NCI-H2029 treated with DMSO at 0.1 percent for 48 hours (cell line): ENCODE data around the gene STK35.

Experiments used
- DNase-seq: peaks from one replicate; lab custom pipeline; 2025; lab: John Stamatoyannopoulos, UW

Gene STK35

GRCh38 chr20:2104236-2104635, 2.6 kb downstream of the STK35 start:
- no peak for DNase-seq

GRCh38 chr20:2108498-2108897, 6.9 kb downstream of the STK35 start:
- DNase-seq, result no peak

- DNase-seq, result no peak
Observed at GRCh38 chr20:2108987-2109386, 7.4 kb downstream of the STK35 start.

GRCh38 chr20:2109425-2110210, 8.0 kb downstream of the STK35 start:
- no peak for DNase-seq

GRCh38 chr20:2112910-2113309, 11.3 kb downstream of the STK35 start:
- DNase-seq, result no peak

- DNase-seq, result no peak
Observed at GRCh38 chr20:2114127-2114959, 12.7 kb downstream of the STK35 start.

- no peak for DNase-seq
Observed at GRCh38 chr20:2114990-2115681, 13.5 kb downstream of the STK35 start.

GRCh38 chr20:2116170-2116940, 14.7 kb downstream of the STK35 start:
- peak; percentile 11 for DNase-seq

- no peak for DNase-seq
Observed at GRCh38 chr20:2118783-2119182, 17.2 kb downstream of the STK35 start.

GRCh38 chr20:2122936-2123335, 21.3 kb downstream of the STK35 start:
- no peak for DNase-seq

- no peak for DNase-seq
Observed at GRCh38 chr20:2123720-2124119, 22.1 kb downstream of the STK35 start.

GRCh38 chr20:2124564-2125213, 23.1 kb downstream of the STK35 start:
- no peak for DNase-seq

GRCh38 chr20:2125474-2126112, 24.0 kb downstream of the STK35 start:
- DNase-seq, result no peak

GRCh38 chr20:2127238-2127637, 25.6 kb downstream of the STK35 start:
- no peak for DNase-seq

GRCh38 chr20:2128542-2128941, 26.9 kb downstream of the STK35 start:
- no peak for DNase-seq

- no peak for DNase-seq
Observed at GRCh38 chr20:2130062-2130591, 28.5 kb downstream of the STK35 start.

- no peak for DNase-seq
Observed at GRCh38 chr20:2130683-2131082, 29.1 kb downstream of the STK35 start.

- DNase-seq, result no peak
Observed at GRCh38 chr20:2131366-2131765, 29.7 kb downstream of the STK35 start.

- no peak for DNase-seq
Observed at GRCh38 chr20:2132461-2132901, 30.9 kb downstream of the STK35 start.
